NCI-H1048 (cell line): Measurements from ENCODE around the gene PTPRZ1.

Source experiments
- DNase-seq: peaks from one replicate; lab custom pipeline; 2025; lab: John Stamatoyannopoulos, UW

The PTPRZ1 gene

GRCh38 chr7:121872831-121873288 is at the start of gene PTPRZ1:
PTPRZ1 (plus strand) TSS chr7:121873161; CDS start chr7:121873500, 339 bp downstream.
- DNase-seq = no peak

GRCh38 chr7:121824276-121824675 is 48.7 kb upstream of the PTPRZ1 start:
- DNase-seq = no peak

DNA sequence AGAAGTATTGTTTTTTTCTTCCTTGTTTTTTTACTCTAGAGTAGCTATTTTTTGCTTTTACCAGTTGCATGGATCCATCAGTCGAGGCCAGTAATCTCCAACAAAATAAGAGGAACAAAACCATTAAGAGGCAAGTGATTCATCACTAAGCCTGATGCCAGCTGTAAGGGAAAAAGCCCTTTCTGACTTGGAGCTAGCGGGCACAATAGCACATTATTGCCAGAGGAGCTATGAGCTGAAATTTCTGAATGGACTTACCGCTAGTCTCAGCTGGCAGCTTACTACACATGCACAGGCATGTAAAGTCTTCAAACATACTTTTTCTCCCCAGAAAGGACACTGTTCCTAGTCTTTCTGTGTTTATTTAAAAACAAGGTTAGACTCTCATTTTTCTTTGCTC is 41.6 kb upstream of the PTPRZ1 start:
- DNase-seq = no peak

DNA sequence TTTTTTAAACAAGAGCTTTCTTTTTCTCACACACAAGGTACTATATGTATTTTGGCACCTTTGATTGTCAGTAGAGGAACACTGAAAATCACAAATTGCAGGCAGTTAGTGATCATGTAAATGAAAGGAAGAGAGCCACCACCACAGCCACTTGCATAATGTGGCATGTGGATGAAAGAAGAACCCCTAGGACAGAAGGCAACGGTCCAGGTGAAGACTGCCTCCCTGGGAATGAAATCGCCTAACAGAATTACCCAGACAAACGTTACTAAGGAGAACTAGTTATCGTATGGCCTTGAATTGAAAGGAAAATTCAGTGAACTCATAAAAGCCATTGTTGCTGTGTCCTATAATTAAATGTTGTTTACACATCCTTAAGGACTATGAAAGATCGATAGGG is 41.2 kb upstream of the PTPRZ1 start:
- no peak for DNase-seq

DNA sequence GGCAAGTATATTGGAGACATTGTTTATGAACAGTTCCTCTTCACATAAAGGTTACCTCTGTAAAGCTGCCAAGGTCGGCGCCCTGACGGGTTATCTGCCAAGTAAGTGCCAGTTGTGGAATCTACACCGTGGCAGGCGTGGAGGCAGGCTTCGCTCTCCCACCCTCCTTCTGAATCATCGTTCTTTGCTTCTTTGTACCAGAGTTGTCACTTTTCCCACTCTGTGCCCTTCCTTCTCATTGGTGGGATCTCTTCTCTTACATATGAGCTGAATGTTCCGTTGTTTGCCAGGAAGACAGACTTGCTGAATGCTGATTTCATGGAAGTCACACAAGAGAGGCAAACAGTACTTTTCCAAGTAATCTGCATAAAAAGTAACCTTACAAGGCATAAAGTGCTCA is 40.6 kb upstream of the PTPRZ1 start:
- DNase-seq = no peak

GRCh38 chr7:121833991-121834390 is 39.0 kb upstream of the PTPRZ1 start:
- no peak for DNase-seq

DNA sequence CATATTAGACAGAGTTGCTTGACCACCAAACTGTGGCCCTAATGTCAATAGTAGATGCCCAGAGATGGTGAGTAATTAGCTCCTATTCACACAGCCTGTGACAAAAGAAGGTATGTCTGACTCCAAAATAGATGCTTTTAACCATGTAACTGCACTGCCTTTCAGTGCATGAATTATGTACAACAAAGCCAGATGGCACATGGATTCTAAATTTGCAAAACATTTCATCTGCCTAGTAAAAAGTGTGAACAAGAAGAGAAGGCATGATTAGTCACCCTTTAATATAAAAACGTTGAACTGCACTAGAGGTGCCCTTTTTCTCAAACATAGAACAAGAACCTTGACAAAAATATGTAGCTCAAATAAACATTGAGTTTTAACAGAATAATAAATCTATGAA is 35.5 kb upstream of the PTPRZ1 start:
- no peak for DNase-seq

- no peak for DNase-seq
These were observed 25.9 kb upstream of the PTPRZ1 start for GRCh38 chr7:121847041-121847440.

- DNase-seq = no peak
These were observed 19.7 kb upstream of the PTPRZ1 start for GRCh38 chr7:121853307-121853706.

GRCh38 chr7:121860953-121861352 is 12.0 kb upstream of the PTPRZ1 start:
- DNase-seq = no peak

DNA sequence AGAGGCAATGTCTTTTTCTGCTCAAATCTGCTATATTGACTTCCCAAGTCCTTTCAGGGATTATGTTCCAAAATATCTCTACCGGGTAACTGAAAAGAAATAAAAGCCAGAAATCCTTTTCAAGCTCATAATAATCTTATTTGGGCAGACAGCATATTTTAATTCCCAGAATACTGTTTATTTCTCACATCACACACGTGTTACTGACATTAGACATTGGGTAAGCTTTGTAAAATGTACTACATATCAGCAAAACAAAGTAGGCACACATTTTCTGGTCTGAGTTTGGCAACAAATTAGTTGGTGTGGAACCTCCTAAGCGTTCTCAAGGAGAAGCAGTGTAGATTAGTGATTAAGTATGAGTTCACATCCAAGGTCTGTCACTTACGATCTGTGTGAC is 10.4 kb upstream of the PTPRZ1 start:
- DNase-seq = no peak

- no peak for DNase-seq
These were observed 1.8 kb upstream of the PTPRZ1 start for GRCh38 chr7:121871188-121871587.

DNA sequence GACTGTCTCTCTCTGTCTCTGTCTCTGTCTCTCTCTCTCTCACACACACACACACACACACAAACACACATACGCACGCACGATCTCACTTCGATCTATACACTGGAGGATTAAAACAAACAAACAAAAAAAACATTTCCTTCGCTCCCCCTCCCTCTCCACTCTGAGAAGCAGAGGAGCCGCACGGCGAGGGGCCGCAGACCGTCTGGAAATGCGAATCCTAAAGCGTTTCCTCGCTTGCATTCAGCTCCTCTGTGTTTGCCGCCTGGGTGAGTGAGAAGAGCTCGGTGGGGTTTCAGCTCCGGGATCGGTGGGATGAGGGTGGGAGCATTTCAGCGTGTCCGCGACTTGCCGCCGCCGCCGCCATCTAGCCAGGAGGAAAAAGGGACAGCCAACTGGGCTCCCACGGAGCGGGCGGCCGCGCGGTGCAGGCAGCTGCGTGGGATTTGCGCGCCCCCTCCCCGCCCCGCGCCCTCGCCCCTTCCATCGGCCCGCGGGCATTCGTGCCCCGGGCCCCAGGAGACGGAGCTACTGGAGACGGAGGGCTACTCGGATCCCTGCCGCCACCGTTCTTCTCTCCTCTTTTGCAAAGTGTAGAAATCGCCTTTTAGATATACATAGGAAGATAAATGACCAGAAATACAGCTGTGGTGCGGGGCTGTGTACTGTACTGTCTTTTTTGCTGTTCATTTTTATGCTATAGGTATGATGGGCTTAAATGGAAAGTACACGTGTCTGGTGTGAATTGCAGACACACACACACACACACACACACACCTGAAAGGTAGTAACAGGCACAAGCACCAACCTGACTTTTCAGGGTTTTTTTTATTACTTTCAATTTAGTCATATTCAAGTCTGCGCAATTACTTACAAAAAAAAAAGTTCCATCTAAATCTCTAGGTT is 581 bp downstream of the PTPRZ1 start:
- DNase-seq = no peak

- DNase-seq = no peak
These were observed 1.3 kb downstream of the PTPRZ1 start for GRCh38 chr7:121874298-121874697.

DNA sequence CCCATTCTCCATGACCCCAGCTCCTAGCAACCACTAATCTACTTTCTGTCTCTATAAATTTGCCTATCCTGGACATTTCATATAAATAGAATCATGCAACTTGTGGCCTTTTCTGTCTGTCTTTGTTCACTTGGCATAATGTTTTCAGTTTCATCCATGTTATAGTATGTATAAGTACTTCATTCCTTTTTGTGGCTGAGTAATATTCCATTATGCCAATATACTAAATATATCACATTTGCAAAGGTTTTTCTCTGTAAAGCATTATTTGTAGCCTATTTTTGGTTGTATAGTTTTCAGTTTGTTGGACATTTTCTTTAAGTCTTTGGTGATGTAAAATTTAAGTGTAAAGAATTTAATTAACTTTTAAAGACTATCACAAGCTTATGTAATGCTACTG is 2.2 kb downstream of the PTPRZ1 start:
- DNase-seq = no peak

DNA sequence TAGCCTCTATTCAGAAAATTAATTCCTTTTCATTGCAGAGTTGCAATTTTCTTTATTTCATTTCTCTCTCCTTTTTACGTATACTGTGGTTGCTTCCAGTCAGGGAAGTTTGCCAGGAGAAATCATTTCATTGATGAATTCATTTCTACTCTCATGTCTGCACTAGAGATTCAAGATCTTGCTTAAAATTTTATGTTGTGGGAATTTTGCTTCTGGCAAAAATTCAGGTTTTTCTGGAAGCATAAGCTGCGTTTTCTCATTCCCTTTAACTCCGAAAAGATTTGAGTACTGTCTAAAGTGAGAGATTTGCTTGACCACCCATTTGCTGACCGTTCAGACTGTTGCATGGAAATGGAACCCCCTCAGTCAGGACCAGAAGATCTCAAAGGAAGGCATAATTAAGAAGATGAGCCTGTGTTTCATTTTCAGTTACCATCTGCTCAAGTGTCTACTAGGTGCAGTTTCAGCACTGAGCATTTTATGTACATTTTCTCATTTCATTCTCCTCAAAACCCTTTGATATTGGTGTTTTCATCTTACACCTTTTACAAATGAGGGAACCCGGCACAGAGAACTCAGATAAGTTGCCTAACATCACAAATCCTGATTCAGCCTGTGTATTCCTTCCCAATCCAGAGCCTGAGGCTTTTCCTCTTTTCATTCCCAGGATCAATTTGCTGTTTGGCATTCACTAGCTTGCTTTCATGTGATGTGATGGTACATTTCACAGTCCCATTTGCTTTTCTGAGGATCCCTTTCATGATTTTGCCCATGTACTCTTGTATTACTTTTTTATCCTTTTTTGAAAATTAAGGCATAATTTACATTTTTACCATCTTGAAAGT is 3.9 kb downstream of the PTPRZ1 start:
- no peak for DNase-seq

DNA sequence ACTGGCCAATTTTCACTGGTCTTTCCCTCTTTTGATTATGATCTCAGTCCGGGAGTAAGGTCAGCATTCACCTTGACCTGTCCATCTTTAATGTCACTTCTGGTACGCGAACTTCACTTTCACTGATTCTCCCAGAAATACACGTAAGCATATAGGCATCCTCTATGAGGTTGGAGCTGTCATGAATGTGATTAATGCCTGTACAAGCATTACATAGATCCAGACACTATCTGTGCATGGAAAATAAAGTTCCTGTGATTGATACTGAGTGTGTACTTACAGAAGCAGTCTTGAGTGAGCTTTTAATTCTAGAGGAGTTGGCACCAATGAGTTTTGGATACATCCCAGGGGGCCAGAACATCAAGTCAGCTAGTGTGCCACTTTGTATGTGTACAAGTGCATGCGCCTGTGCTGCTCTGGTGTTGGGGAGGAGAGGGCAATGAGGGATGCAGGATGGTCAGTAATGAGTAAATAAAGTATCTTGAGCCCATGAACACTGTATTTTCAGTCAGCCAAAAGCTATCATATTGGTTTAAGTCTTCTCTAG is 6.0 kb downstream of the PTPRZ1 start:
- DNase-seq = no peak

GRCh38 chr7:121879544-121879943 is 6.6 kb downstream of the PTPRZ1 start:
- DNase-seq = no peak

DNA sequence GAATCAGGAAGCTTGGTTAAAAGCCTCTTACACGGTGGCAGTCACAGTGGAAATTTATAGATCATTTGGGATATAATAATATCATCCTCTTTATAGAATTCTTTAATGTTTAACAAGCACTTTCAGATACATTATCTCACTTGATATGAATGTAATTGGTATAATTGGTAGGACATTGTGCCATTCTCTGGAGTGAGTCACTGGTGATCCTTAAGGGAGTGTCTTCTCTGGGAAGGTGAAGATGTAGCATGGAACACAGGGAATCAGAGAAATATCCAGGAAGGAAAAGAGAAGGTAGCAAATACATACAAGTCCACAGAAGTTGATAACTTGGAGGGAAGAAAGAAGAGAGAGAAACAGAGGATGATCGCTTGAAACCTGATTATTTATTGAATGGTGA is 9.8 kb downstream of the PTPRZ1 start:
- DNase-seq = no peak

GRCh38 chr7:121885166-121885920 is 12.4 kb downstream of the PTPRZ1 start:
- no peak for DNase-seq

DNA sequence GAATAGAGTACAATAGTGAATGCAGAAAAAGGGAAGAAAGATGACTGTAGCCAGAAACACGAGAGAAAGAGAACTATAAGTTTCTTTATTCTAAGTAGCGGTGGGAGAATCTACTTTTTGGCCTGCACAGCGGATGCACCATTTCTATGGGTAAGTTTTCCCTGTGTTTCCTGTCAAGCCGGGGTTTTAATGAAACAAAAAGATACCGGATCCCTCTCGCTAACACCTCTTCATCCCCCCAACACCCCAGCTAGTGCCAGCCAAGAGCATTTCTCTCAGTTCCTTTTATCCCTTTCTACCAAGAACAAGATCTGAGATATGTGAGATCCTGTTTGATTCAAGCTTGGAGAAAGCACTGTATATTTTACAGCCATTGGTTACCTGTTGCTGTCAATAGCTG is 14.7 kb downstream of the PTPRZ1 start:
- no peak for DNase-seq

DNA sequence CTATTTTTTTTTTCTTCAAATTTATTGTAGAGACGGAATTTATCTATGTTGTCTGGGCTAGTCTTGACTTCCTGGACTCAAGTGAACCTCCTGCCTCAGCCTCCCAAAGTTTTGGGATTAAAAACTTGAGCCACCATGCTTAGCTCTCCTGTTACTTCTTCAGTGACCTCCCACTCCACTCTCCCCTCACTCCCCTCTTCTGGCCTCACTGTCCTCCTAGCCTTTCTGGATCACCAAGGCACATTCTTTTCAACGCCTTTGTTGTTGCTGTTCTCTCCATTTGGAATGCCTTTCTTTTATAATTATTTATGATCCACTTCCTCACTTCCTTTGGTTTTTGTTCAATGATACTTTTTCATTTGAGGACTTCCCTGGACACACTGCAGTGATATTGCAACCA is 17.9 kb downstream of the PTPRZ1 start:
- no peak for DNase-seq
